Activated CD8-positive, alpha-beta memory T cell treated with anti-CD3 and anti-CD28 coated beads, Interleukin-2, amount 10 ng/mL, durations not matched to agents 7 days and 5 days (primary cell): Measurements from ENCODE around the gene TNNT3. TPM values are rescaled to one million over a fixed set of nuclear protein-coding genes. Genes with fewer than 3 reads are reported as not detected.

ENCODE experiments used
- ATAC-seq: fragments of 150-1000 bp; cut with Tn5 transposase; one replicate; pipeline ENCODE4 v1.10.0; 2021; ENCODE audit warnings: moderate library complexity
- CTCF ChIA-PET: fragments of 350-600 bp; sonication (Branson Sonifier 250); formaldehyde crosslinking; loops from one replicate; lab custom pipeline; 2021; ENCODE audit warnings: antibody characterized with exemption; lab: Charles Lee
- DNase-seq: peaks from one replicate; pipeline ENCODE4 v3.0.0-alpha.2; 2020
- H3K27ac Mint-ChIP-seq: one replicate; pipeline ENCODE4 v1.8.0; 2021; ENCODE audit warnings: mild to moderate bottlenecking, mixed read lengths
- H3K27me3 Mint-ChIP-seq: one replicate; pipeline ENCODE4 v1.8.0; 2021; ENCODE audit warnings: mixed read lengths
- H3K36me3 Mint-ChIP-seq: one replicate; pipeline ENCODE4 v1.8.0; 2021; ENCODE audit warnings: mild to moderate bottlenecking, mixed read lengths
- H3K4me1 Mint-ChIP-seq: one replicate; pipeline ENCODE4 v1.8.0; 2021; ENCODE audit warnings: mixed read lengths
- H3K4me3 Mint-ChIP-seq: one replicate; pipeline ENCODE4 v1.8.0; 2021; ENCODE audit warnings: mild to moderate bottlenecking, moderate library complexity, mixed read lengths
- H3K9me3 Mint-ChIP-seq: one replicate; pipeline ENCODE4 v1.8.0; 2022; ENCODE audit warnings: low read depth, mixed read lengths
- total RNA-seq, 2 experiments: library from RNA; stranded (reverse); gene quantifications; one replicate each; pipeline ENCODE4 v1.2.3, GENCODE V29; 2021

The TNNT3 gene
- total RNA-seq, 2 experiments from 2014 or later = 1.1 to 7.6 TPM

GRCh38 chr11:1924646-1925372, 5.3 kb downstream of the TNNT3 start:
- no peak for ATAC-seq
- Mint-ChIP-seq H3K27me3 (no peaks in the 10 kb centered on the region), H3K4me1 (peaks cover 3% of the 10 kb centered on the region), H3K36me3 (no peaks in the 10 kb centered on the region), H3K27ac (no peak overlapping the region), H3K4me3 (no peak overlapping the region), H3K9me3 (no peaks in the 10 kb centered on the region)
- CTCF ChIA-PET = no interaction called here
- no peak for DNase-seq

GRCh38 chr11:1925373-1926155, 6.1 kb downstream of the TNNT3 start:
- H3K4me1 Mint-ChIP-seq = peaks cover 3% of the 10 kb centered on the region
- H3K4me3 Mint-ChIP-seq = no peak overlapping the region
- no peaks in the 10 kb centered on the region for H3K9me3 Mint-ChIP-seq
- DNase-seq (peak; percentile 29), ATAC-seq (no peak)
- no peaks in the 10 kb centered on the region for H3K36me3 Mint-ChIP-seq
- H3K27ac Mint-ChIP-seq = no peak overlapping the region
- H3K27me3 Mint-ChIP-seq = peaks cover 2% of the 10 kb centered on the region
- CTCF ChIA-PET = no interaction called here

- CTCF ChIA-PET = interaction anchor here (0.7 kb wide), 1 partner anchor 44 kb away, joined by 3 read pairs; no protein-coding TSS in a partner anchor
- no peak overlapping the region for H3K27ac Mint-ChIP-seq
- no peak overlapping the region for H3K4me3 Mint-ChIP-seq
- H3K27me3 Mint-ChIP-seq = peaks cover 10% of the 10 kb centered on the region
- DNase-seq = peak; percentile 37
- peaks cover 3% of the 10 kb centered on the region for H3K4me1 Mint-ChIP-seq
- H3K9me3 Mint-ChIP-seq = no peaks in the 10 kb centered on the region
- no peaks in the 10 kb centered on the region for H3K36me3 Mint-ChIP-seq
- ATAC-seq = no peak
These were observed 6.9 kb downstream of the TNNT3 start for GRCh38 chr11:1926156-1927025.

GRCh38 chr11:1927026-1927847, 7.7 kb downstream of the TNNT3 start:
- Mint-ChIP-seq H3K27ac (no peak overlapping the region), H3K4me3 (no peak overlapping the region), H3K4me1 (peaks cover 3% of the 10 kb centered on the region), H3K27me3 (peaks cover 17% of the 10 kb centered on the region), H3K36me3 (no peaks in the 10 kb centered on the region), H3K9me3 (no peaks in the 10 kb centered on the region)
- DNase-seq (peak; percentile 31), ATAC-seq (no peak)
- CTCF ChIA-PET = interaction anchor here (0.7 kb wide), 1 partner anchor 45 kb away, joined by 3 read pairs; no protein-coding TSS in a partner anchor

- no peak overlapping the region for H3K27ac Mint-ChIP-seq
- no peak overlapping the region for H3K4me3 Mint-ChIP-seq
- CTCF ChIA-PET = no interaction called here
- ATAC-seq = no peak
- peaks cover 17% of the 10 kb centered on the region for H3K27me3 Mint-ChIP-seq
- H3K36me3 Mint-ChIP-seq = no peaks in the 10 kb centered on the region
- DNase-seq = peak; percentile 35
- no peaks in the 10 kb centered on the region for H3K4me1 Mint-ChIP-seq
- H3K9me3 Mint-ChIP-seq = no peaks in the 10 kb centered on the region
These were observed 8.5 kb downstream of the TNNT3 start for GRCh38 chr11:1927848-1928469.

GRCh38 chr11:1928470-1928890, 9.0 kb downstream of the TNNT3 start:
- Mint-ChIP-seq H3K4me1 (no peaks in the 10 kb centered on the region), H3K4me3 (no peak overlapping the region), H3K9me3 (no peaks in the 10 kb centered on the region), H3K36me3 (no peaks in the 10 kb centered on the region), H3K27ac (no peak overlapping the region), H3K27me3 (peaks cover 19% of the 10 kb centered on the region)
- DNase-seq (peak; percentile 33), ATAC-seq (no peak)
- CTCF ChIA-PET = no interaction called here

GRCh38 chr11:1928891-1929541, 9.5 kb downstream of the TNNT3 start:
- no peak overlapping the region for H3K27ac Mint-ChIP-seq
- no peak overlapping the region for H3K4me3 Mint-ChIP-seq
- CTCF ChIA-PET = no interaction called here
- no peaks in the 10 kb centered on the region for H3K9me3 Mint-ChIP-seq
- H3K27me3 Mint-ChIP-seq = peaks cover 19% of the 10 kb centered on the region
- DNase-seq (peak; percentile 36), ATAC-seq (no peak)
- no peaks in the 10 kb centered on the region for H3K36me3 Mint-ChIP-seq
- no peaks in the 10 kb centered on the region for H3K4me1 Mint-ChIP-seq

- DNase-seq (no peak), ATAC-seq (no peak)
- Mint-ChIP-seq H3K27ac (no peak overlapping the region), H3K36me3 (no peaks in the 10 kb centered on the region), H3K27me3 (peaks cover 19% of the 10 kb centered on the region), H3K4me3 (no peak overlapping the region), H3K4me1 (no peaks in the 10 kb centered on the region), H3K9me3 (no peaks in the 10 kb centered on the region)
- CTCF ChIA-PET = no interaction called here
These were observed 10.3 kb downstream of the TNNT3 start for GRCh38 chr11:1929621-1930461.

- Mint-ChIP-seq H3K4me1 (no peaks in the 10 kb centered on the region), H3K4me3 (no peak overlapping the region), H3K27ac (no peak overlapping the region), H3K9me3 (no peaks in the 10 kb centered on the region), H3K36me3 (no peaks in the 10 kb centered on the region), H3K27me3 (peaks cover 19% of the 10 kb centered on the region)
- ATAC-seq (no peak), DNase-seq (no peak)
- CTCF ChIA-PET = no interaction called here
These were observed 10.9 kb downstream of the TNNT3 start for GRCh38 chr11:1930462-1930830.

- CTCF ChIA-PET = interaction anchor here (0.7 to 1.6 kb wide), 2 partner anchors 49 to 99 kb away, joined by 3 to 4 read pairs; no protein-coding TSS in a partner anchor
- peaks cover 19% of the 10 kb centered on the region for H3K27me3 Mint-ChIP-seq
- no peaks in the 10 kb centered on the region for H3K36me3 Mint-ChIP-seq
- no peak for DNase-seq
- no peak overlapping the region for H3K4me3 Mint-ChIP-seq
- H3K4me1 Mint-ChIP-seq = no peaks in the 10 kb centered on the region
- H3K27ac Mint-ChIP-seq = no peak overlapping the region
- ATAC-seq = no peak
- no peaks in the 10 kb centered on the region for H3K9me3 Mint-ChIP-seq
These were observed 12.0 kb downstream of the TNNT3 start for GRCh38 chr11:1931341-1932104.

GRCh38 chr11:1932105-1932480, 12.6 kb downstream of the TNNT3 start:
- no peak for ATAC-seq
- CTCF ChIA-PET = interaction anchor here (1.6 to 2.1 kb wide), 2 partner anchors 50 to 99 kb away, joined by 4 to 5 read pairs; no protein-coding TSS in a partner anchor

More at GRCh38 chr11:1932105-1932480, 12.6 kb downstream of the TNNT3 start:
- Mint-ChIP-seq H3K4me1 (no peaks in the 10 kb centered on the region), H3K9me3 (no peaks in the 10 kb centered on the region), H3K27ac (no peak overlapping the region), H3K27me3 (peaks cover 19% of the 10 kb centered on the region), H3K36me3 (no peaks in the 10 kb centered on the region), H3K4me3 (no peak overlapping the region)
- no peak for DNase-seq
